ENCODE results near the gene EFTUD2. TPM values are rescaled to one million over a fixed set of nuclear protein-coding genes. Genes with fewer than 3 reads are reported as not detected.
"Not testable (repeated sequence)": the region's sequence is repeated elsewhere in the genome, so short reads cannot be mapped to it uniquely, and the experiment has no call there.

The EFTUD2 gene
- total RNA-seq, 2 donors from 2014 or later, result 35.2 to 117 TPM

DNA sequence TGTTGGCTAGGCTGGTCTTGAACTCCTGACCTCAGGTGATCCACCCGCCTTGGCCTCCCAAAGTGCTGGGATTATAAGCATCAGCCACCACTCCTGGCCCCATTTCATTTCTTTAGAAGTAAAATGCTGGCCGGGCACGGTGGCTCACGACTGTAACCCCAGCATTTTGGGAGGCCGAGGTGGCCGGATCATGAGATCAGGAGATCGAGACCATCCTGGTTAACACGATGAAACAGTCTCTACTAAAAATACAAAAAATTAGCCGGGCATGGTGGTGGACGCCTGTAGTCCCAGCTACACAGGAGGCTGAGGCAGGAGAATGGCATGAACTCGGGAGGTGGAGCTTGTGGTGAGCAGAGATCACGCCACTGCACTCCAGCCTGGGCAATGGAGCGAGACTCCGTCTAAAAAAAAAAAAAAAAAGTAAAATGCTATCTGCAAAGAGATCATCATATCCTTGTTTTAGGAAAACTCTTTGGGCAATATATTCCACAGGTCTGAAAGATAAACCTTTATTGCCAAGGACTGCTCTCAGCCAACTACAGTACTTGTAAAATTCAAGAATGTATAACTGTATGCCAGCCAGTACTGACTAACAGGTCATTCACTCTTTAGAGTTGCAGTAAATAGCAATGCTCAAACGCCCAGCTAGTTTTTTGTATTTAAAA lies 73.0 kb downstream of the EFTUD2 start:
- peak overlapping the region; percentile 15 to 54 for H3K27ac ChIP-seq
- no peaks in the 10 kb centered on the region for H3K36me3 ChIP-seq
- peaks cover 6 to 57% of the 10 kb centered on the region in 2 donors for H3K4me1 ChIP-seq (ENCODE audit: control insufficient read depth in 1 of 2, low read depth in 2 of 2)
- TF ChIP-seq, protein P1, sequence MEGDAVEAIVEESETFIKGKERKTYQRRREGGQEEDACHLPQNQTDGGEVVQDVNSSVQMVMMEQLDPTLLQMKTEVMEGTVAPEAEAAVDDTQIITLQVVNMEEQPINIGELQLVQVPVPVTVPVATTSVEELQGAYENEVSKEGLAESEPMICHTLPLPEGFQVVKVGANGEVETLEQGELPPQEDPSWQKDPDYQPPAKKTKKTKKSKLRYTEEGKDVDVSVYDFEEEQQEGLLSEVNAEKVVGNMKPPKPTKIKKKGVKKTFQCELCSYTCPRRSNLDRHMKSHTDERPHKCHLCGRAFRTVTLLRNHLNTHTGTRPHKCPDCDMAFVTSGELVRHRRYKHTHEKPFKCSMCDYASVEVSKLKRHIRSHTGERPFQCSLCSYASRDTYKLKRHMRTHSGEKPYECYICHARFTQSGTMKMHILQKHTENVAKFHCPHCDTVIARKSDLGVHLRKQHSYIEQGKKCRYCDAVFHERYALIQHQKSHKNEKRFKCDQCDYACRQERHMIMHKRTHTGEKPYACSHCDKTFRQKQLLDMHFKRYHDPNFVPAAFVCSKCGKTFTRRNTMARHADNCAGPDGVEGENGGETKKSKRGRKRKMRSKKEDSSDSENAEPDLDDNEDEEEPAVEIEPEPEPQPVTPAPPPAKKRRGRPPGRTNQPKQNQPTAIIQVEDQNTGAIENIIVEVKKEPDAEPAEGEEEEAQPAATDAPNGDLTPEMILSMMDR (IDR thresholded peaks at IDR 0.05), result no peak
- no peak for ATAC-seq (ENCODE audit: insufficient number of reproducible peaks, low FRiP score, low read depth)
- no peak overlapping the region for H3K4me3 ChIP-seq
- no peak for DNase-seq (ENCODE audit: low spot score)
- H3K9me3 ChIP-seq, result no peaks in the 10 kb centered on the region
- H3K27me3 ChIP-seq (replicated peaks; ENCODE audit: insufficient read depth), result no peaks in the 10 kb centered on the region

DNA sequence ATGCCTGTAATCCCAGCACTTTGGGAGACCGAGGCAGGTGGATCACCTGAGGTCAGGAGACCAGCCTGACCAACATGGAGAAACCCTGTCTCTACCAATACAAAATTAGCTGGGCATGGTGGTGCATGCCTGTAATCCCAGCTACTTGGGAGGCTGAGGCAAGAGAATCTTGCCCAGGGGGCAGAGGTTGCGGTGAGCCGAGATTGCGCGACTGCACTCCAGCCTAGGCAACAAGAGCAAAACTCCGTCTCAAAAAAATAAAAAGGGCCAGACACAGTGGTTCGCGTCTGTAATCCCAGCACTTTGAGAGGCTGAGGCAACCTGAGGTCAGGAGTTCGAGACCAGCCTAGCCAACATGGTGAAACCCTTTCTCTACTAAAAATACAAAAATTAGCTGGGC lies 74.0 kb downstream of the EFTUD2 start:
- H3K9me3 ChIP-seq; DNase-seq (ENCODE audit: low spot score); H3K4me3 ChIP-seq; H3K36me3 ChIP-seq; H3K27me3 ChIP-seq (replicated peaks; ENCODE audit: insufficient read depth); H3K27ac ChIP-seq; ATAC-seq (ENCODE audit: insufficient number of reproducible peaks, low FRiP score, low read depth): not testable (repeated sequence)
- H3K4me1 ChIP-seq (ENCODE audit: control insufficient read depth in 1 of 2, low read depth in 2 of 2), result peaks cover 6 to 63% of the 10 kb centered on the region in 2 donors

DNA sequence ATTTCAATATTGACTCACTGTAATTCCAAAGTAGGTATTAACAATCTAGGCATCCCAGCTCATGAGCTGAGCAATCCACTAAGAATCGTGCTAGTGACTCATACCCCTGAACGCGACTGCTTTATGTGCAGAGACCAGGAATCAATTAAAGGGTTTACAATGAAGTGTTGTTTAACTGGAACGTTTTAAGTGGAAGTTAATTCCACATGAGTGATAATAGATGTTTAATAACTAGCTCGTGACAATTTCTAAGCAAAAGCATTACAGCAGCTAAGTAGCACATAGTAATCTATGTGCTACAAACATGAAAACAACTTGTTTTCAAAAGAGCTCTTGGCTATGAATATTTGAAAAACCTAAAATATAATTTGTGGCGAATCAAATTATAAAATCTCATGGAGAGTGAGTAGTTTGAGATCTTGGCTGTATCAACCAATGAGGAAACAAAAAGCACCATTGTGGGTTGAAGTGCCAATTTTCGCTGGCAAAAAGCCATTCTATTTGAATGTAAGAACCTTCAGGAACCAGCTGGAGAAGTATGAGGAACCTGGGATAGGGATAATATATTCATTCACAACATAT lies 78.5 kb downstream of the EFTUD2 start:
- TF ChIP-seq, protein P1 (IDR thresholded peaks at IDR 0.05), result no peak
- DNase-seq (ENCODE audit: low spot score) (no peak), ATAC-seq (ENCODE audit: insufficient number of reproducible peaks, low FRiP score, low read depth) (peak; percentile 74)
- no peaks in the 10 kb centered on the region for H3K9me3 ChIP-seq
- H3K27me3 ChIP-seq (replicated peaks; ENCODE audit: insufficient read depth), result no peaks in the 10 kb centered on the region
- no peaks in the 10 kb centered on the region for H3K36me3 ChIP-seq
- H3K4me1 ChIP-seq (ENCODE audit: control insufficient read depth in 1 of 2, low read depth in 2 of 2), result peaks cover 6 to 38% of the 10 kb centered on the region in 2 donors
- peak overlapping the region; percentile 45 to 62 for H3K27ac ChIP-seq
- H3K4me3 ChIP-seq, result peak overlapping the region; percentile 30

DNA sequence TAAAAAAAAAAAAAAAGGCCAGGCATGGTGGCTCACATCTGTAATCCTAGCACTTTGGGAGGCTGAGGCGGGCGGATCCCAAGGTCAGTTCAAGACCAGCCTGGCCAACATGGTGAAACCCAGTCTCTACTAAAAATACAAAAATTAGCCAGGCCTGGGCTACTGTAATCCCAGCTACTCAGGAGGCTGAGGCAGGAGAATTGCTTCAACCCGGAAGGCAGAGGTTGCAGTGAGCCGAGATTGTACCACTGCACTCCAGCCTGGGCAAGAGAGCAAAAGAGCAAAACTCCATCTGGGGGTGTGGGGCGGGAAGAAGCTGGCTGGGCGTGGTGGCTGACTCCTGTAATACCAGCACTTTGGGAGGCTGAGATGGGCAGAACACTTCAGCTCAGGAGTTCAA lies 80.7 kb downstream of the EFTUD2 start:
- DNase-seq (ENCODE audit: low spot score); H3K4me3 ChIP-seq; H3K36me3 ChIP-seq; H3K9me3 ChIP-seq; ATAC-seq (ENCODE audit: insufficient number of reproducible peaks, low FRiP score, low read depth); H3K27me3 ChIP-seq (replicated peaks; ENCODE audit: insufficient read depth); H3K27ac ChIP-seq: not testable (repeated sequence)
- peaks cover 9 to 37% of the 10 kb centered on the region in 2 donors for H3K4me1 ChIP-seq (ENCODE audit: control insufficient read depth in 1 of 2, low read depth in 2 of 2)

DNA sequence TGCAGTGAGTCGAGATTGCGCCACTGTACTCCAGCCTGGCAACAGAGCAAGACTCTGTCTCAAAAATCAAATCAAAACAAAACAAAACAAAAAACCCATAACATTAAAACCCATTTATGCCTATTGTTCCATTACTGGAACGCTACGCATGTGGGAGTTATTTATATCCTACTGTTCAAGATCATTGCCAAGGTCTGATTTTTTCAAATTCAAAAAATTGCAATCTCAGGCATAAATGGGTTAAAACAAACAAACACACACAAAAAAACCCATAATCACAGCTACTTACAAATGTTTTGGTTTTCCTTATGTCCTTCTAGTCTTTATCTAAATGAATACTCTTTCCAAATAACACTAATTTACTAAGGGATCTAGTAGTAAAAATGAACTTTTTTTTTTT lies 87.0 kb downstream of the EFTUD2 start:
- TF ChIP-seq, protein P1 (IDR thresholded peaks at IDR 0.05), result no peak
- no peaks in the 10 kb centered on the region for H3K27me3 ChIP-seq (replicated peaks; ENCODE audit: insufficient read depth)
- no peaks in the 10 kb centered on the region for H3K9me3 ChIP-seq
- H3K27ac ChIP-seq, result peak overlapping the region; percentile 69 to 82
- no peaks in the 10 kb centered on the region for H3K36me3 ChIP-seq
- peaks cover 15 to 41% of the 10 kb centered on the region in 2 donors for H3K4me1 ChIP-seq (ENCODE audit: control insufficient read depth in 1 of 2, low read depth in 2 of 2)
- DNase-seq (ENCODE audit: low spot score) (no peak), ATAC-seq (ENCODE audit: insufficient number of reproducible peaks, low FRiP score, low read depth) (no peak)
- H3K4me3 ChIP-seq, result no peak overlapping the region

DNA sequence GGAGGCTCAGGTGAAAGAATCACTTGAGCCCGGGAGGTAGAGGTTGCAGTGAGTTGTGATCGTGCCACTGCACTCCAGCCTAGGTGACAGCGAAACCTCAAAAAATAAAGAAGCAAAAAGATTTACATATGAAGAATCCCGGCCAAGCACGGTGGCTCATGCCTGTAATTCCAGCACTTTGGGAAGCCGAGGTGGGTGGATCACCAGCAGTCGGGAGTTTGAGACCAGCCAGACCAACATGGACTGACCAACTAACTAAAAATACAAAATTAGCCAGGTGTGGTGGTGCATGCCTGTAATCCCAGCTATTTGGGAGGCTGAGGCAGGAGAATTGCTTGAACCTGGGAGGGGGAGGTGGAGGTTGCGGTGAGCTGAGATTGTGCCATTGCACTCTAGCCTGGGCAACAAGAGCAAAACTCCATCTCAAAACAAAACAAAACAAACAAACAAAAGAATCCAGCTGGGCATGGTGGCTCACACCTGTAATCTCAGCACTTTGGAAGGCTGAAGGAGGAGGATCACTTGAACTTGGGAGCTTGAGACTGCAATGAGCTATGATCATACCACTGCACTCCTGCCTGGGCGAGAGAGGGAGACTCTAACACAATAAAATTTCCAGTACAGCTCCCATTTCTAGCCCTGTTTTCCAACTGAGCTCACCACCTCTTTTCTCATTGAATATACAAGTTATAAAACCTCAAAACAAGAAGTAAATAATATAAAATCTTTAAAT lies 90.4 kb downstream of the EFTUD2 start:
- H3K4me1 ChIP-seq (ENCODE audit: control insufficient read depth in 1 of 2, low read depth in 2 of 2), result peaks cover 15 to 55% of the 10 kb centered on the region in 2 donors
- not testable (repeated sequence) for DNase-seq (ENCODE audit: low spot score); H3K36me3 ChIP-seq; ATAC-seq (ENCODE audit: insufficient number of reproducible peaks, low FRiP score, low read depth); H3K27me3 ChIP-seq (replicated peaks; ENCODE audit: insufficient read depth); H3K27ac ChIP-seq; H3K4me3 ChIP-seq; H3K9me3 ChIP-seq
